Activated CD8-positive, alpha-beta memory T cell treated with anti-CD3 and anti-CD28 coated beads for 48 hours (primary cell): ENCODE data around the gene ARHGAP22.

Source experiments
- DNase-seq, 3 experiments: peaks; one replicate each; pipeline ENCODE4 v3.0.0-alpha.2; 2020; ENCODE audit warnings: low read depth in 2 of 3, low spot score in 2 of 3

Gene ARHGAP22

GRCh38 chr10:48555310-48556042, 49.4 kb downstream of the ARHGAP22 start:
- DNase-seq = no peak

DNA sequence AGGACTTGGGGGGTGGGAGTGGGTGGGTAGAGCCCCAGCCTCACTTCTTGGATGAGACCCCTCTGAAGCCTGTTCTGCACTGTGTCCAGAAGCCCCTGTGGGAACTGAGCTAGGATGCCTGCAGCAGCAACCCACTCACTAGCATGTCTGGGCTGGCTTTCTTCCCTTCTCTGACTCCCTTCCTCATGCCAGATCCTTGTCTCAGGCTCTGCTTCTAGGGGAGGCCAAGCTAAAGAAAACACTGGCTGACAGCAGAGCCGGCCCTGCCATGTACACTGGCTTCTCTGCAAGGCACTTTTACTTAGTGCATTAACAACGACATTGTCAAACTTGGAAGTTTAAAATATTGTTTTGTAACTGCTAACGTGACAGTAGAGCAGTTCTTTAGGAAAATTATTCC, 50.2 kb downstream of the ARHGAP22 start:
- no peak for DNase-seq

DNA sequence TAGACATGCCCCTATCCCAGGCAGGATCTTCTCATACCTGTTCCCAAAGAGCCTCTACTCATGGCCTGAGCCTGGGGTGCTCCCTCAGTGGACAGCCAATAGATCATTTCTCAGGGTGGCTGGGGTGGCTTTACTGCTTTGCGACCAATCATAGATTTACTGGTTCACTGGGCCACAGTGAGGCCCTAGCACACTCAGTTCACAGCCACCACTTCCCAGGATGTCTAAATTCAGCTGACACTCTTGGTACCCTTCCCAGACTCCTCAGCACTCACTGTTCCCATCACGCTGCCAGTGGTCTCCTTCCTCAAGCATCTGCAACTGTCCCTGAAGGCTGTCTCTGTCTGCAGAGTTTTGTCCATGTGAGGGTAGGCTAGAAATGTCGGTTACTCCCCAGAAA, 50.6 kb downstream of the ARHGAP22 start:
- no peak for DNase-seq

DNA sequence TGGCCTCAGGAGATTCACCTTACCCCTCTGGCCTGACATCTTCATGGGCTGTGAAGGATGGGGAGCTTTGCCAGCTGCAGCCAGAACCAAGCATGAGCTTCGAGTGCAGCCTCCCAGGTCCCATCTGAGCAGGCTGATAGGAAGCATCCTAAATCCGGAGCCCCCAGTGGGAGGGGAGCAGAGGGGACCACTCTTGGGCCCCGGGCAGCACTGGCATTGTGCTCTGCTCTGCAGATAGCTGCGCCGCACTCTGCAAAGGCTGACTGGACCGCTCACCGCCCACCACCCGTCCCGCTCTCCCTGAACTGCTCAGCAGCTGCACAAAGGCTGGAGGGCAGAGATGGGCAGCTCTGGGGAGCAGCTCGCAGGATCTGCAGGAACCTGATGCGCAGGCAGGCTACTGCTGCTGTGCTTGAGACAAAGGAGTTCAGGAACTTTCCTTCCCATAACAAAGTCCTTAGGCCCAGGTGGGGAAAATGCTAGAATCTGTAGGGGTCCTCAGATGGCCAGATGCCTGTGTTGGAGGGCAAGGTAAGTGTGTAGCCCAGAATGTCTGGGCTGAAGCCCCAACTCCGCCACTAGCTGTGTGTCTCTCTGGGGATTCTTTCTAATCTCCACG, 51.8 kb downstream of the ARHGAP22 start:
- DNase-seq = no peak

DNA sequence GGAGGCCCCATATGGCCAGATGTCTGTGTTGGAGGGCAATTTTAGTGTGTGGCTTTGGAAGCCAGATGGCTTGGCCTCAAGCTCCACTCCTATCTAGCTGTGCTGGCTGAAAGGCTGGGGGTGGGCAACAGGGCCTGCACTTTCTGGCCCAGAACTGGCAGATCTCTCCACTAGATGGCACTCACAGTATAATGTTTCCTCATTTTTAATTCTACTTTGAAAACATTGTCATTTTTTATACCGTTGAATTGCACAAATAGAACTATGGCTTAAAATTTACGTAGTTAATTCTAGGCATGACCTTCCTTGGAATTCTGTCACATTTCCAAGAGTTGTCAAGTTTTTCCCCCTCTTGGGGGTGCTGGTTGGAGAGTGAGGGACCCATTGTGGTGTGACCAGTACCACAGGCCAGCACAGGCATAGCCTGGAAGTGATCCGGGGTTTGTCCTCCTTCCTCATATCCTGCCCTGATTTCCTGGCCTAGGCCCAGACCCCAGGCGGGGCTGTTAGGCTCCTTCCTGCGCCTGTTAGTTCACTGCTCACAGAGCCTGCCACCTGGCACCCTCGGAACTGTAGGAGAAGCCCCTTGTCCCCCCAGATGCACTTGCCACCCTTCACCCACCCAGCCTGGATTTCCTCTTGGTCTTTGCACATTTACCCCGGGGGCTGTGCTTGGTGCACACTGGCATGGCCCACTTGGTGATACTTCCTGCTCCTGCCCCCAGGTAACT, 52.8 kb downstream of the ARHGAP22 start:
- no peak for DNase-seq

- DNase-seq = no peak
Observed at GRCh38 chr10:48550977-48551376, 53.9 kb downstream of the ARHGAP22 start.

DNA sequence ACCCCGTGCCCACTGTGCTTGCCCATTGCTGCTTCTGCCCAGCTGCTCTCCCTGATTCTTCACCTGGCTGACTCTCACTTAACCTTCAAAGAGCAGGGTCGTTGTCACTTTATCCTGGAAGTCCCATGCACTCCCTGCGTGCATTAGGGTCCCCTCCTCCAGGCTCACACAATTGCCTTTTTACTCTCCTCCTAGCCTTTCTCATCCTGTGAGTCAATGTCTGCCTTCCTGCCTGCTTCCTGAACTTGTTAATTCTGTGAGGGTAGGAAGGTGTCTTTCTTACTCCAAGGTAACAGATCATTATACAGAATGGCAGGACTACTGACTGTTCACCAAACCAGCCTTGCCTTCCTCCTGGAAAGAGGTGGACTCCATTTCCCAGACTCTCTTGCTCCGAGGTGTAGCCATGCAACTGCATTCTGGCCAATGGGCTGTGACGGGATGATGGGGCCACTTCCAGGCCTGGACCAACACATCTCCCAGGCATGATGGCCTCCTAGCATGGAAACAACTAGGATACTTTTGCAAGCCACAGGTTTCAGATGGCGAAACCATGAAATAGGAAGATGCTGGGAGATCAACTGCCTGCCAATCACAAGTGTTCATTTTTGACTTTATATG, 54.7 kb downstream of the ARHGAP22 start:
- DNase-seq = no peak

DNA sequence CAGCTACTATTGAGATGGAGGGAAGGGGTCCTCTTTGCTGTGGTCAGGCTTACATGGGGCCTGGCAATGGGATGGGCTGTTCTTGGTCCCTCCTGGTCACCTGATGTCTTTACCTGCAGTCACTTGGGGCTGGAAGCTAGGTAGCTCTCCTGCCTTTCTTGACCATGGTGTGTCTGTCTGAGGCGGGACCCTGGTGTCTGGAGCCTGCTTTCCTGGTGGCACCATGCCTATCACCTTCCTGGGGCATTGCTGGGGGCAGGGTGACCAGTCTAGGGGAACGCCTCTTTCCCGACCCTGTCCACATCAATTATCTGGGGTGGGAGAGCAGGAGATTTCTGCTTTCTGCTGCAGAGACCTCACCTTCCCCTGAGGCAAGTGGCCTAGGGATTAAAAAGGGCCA, 55.6 kb downstream of the ARHGAP22 start:
- DNase-seq = no peak

DNA sequence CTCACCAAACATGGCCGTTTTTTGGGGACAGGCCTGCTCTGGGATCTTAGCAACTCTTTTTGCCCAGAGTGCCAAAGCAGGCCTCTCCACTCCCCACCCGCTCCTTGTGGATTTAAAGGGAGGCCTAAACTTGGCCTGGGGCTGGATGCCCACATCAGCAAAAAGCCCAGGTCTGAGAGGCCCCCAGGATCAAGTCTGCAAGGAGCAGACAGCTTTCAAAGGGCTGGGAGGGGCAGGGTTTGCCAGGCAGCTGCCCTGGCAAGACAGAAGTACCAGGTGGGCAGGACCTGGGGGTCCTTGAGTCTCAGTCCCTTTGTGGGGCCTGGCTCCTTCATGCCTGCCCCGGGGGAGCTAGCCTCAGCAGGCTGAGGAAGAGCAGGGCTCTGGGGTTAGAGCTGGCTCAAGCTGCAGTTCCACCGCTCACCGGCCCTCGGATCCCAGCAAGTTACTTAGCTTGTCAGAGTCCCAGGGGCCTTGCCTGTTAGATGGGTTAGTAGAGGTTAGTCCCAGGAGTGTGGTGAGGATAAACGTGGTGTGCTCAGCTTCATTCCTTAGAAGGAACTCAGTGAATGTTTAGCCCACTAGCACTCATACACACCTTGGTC, 56.2 kb downstream of the ARHGAP22 start:
- no peak for DNase-seq

DNA sequence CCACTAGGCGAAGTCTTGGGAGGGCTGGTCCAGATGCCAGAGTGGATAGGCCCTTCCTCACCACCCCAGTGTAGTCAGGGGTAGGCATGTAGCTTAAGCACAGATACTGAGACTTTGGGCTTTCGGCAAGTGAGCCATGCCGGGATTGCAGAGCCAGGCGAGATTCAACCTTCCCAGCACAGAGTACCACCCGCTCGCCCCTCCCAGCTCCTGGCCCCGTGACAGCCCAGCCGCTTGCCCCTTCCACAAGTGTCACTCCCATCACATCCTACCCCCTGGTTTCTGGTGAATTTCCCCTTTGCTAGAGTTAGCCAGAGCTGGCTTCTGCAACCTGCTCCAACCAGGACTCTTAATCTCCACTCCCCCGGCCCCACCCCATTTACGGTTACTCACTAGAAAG, 56.9 kb downstream of the ARHGAP22 start:
- no peak for DNase-seq

- DNase-seq = no peak
Observed at GRCh38 chr10:48547061-48547895, 57.6 kb downstream of the ARHGAP22 start.

- DNase-seq = no peak
Observed at GRCh38 chr10:48545462-48546145, 59.3 kb downstream of the ARHGAP22 start.

DNA sequence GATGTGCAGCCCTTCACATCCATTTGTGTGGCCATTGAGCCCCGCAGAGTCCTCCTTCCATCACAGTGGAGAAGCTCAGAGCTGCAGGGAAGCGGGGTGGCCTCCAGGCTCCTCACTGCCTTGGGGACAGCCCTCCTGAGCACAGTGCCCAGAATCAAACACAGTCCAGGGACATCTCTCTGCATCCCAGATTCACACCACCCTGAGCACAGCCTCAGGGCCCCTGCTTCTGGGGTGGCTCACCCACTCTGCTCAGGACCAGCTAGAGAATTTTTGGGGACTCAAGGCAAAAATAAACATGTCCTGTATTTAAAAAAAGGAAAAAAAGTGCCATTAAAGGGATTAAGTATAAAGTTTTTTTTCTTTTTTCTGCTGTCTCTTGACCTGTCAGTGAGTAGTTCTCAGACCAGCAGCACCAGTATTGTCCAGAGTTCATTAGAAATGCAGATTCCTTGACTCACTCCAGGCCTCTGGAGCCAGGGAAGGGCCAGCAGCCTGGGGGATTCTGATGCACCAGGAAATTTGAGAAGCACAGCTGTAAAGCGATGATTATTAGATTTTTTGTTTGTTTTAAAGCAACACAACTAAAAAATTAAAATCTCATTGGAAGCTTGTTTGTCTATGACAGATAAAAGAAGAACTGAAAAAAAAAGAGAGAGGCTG, 61.6 kb downstream of the ARHGAP22 start:
- no peak for DNase-seq

GRCh38 chr10:48542471-48543181, 62.2 kb downstream of the ARHGAP22 start:
- DNase-seq = no peak

DNA sequence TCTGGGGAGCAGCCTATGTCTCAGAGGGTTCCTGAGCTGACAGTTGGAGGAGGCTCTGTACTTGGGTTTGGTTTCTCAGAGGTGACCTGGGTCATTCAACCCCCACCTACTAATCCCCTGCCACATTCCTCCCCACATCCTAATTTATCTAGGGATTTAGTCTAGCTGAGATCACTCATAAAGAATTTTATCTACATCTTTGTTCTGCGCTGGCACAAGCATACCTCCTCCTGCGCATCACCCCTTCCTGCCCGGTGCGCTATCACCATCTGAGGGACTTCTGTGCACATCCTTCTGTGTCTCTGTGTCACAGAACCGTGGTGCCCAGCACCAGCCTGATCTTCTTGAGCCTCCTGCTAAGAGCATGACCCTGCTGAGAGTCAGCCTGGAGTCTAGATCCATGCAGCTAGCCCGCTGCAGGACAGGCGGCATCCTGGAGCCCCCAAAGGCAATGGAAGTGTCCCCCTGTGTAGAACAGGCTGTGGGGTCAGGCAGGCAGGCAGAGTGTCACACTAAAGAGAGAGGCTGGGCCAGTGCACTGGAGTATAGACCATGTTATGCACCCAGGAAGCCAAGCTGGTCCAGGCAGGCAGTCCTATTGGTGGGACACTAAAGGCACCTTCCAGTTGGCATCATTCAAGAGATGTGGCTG, 63.6 kb downstream of the ARHGAP22 start:
- no peak for DNase-seq

DNA sequence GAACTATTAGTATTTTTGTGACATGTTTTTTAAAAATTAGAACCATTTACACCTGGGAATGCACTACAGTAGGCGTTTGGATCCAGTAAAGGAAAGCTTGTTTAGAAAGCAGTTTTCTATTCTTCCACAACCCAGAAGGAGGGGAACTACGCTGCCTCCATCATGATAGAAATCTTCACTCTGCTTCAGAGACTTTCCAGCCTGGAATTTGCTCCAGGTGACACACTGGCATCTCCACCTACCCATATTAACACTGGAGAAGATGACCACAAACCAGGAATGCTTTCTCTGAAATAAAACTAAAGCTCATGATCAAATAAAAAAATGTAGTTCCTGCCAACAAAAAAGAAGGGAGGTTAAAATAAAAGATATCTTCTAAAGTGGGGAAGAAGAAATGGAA, 66.3 kb downstream of the ARHGAP22 start:
- no peak for DNase-seq

GRCh38 chr10:48536916-48537890, 67.7 kb downstream of the ARHGAP22 start:
- DNase-seq = no peak
